Colonic mucosa (tissue), 4 donors: ENCODE results near the gene ADGRV1. TPM values are rescaled to one million over a fixed set of nuclear protein-coding genes. Genes with fewer than 3 reads are reported as not detected.

Source experiments
- DNase-seq: peaks from one replicate; pipeline ENCODE4 v3.0.0-alpha.2; 2020
- H3K27ac ChIP-seq: fragments of 200-600 bp; one replicate; pipeline ENCODE4 v1.8.0; 2021
- H3K27me3 ChIP-seq: fragments of 200-600 bp; one replicate; pipeline ENCODE4 v1.8.0; 2021
- H3K36me3 ChIP-seq: fragments of 200-600 bp; one replicate; pipeline ENCODE4 v1.8.0; 2021
- H3K4me1 ChIP-seq: fragments of 200-600 bp; one replicate; pipeline ENCODE4 v1.8.0; 2021; ENCODE audit warnings: mild to moderate bottlenecking
- H3K4me3 ChIP-seq: fragments of 200-600 bp; one replicate; pipeline ENCODE4 v1.8.0; 2021
- H3K9ac ChIP-seq, 2 donors: one replicate each; pipeline ENCODE4 v1.7.0; 2013; ENCODE audit warnings: control low read depth in 2 of 2, low read depth in 2 of 2, low read length in 2 of 2
- H3K9me3 ChIP-seq: fragments of 200-600 bp; one replicate; pipeline ENCODE4 v1.8.0; 2021
- CTCF ChIP-seq: fragments of 200-600 bp; IDR thresholded peaks from one replicate; pipeline ENCODE4 v1.8.0; 2022; ENCODE audit warnings: antibody characterized with exemption, mild to moderate bottlenecking
- intact Hi-C: fragments of 100-400 bp; cut with DNase I; formaldehyde crosslinking; loops from one replicate; pipeline ENCODE4 v1.14.1; 2022
- total RNA-seq, 2 donors: library from RNA; stranded (reverse); fragmentation: NEBNext Ultra II Directional in 1 of 2; extraction: Animal tissue kit (Norgen Biotek cat#: 25700) in 1 of 2; gene quantifications; one replicate each; pipeline ENCODE4 v1.2.1, GENCODE V29; 2021
- donor health status: healthy.
- donor health status: DM: no; HTN: no; CAD: no.
- donor health status: DM: no; HTN: no; CAD: no.

Gene ADGRV1
- total RNA-seq, 2 donors from 2014 or later, result 5.1 to 12.9 TPM

GRCh38 chr5:91101600-91102379 lies 543.2 kb downstream of the ADGRV1 start:
- no peak overlapping the region for H3K4me3 ChIP-seq
- no peak overlapping the region for H3K27ac ChIP-seq
- peaks cover 3% of the 10 kb centered on the region for H3K4me1 ChIP-seq
- no peaks in the 10 kb centered on the region for H3K9me3 ChIP-seq
- intact Hi-C loops, result loop anchor here (2.0 to 5.0 kb wide), 3 partner anchors 126 to 283 kb away; no protein-coding TSS in a partner anchor
- H3K36me3 ChIP-seq, result no peaks in the 10 kb centered on the region
- DNase-seq, result peak; percentile 80
- H3K9ac ChIP-seq, result no peak overlapping the region
- TF ChIP-seq CTCF, result peak; percentile 60
- no peaks in the 10 kb centered on the region for H3K27me3 ChIP-seq

GRCh38 chr5:91103353-91104061 lies 544.9 kb downstream of the ADGRV1 start:
- intact Hi-C loops, result loop anchor here (2.0 to 5.0 kb wide), 3 partner anchors 124 to 281 kb away; no protein-coding TSS in a partner anchor
- DNase-seq, result no peak

DNA sequence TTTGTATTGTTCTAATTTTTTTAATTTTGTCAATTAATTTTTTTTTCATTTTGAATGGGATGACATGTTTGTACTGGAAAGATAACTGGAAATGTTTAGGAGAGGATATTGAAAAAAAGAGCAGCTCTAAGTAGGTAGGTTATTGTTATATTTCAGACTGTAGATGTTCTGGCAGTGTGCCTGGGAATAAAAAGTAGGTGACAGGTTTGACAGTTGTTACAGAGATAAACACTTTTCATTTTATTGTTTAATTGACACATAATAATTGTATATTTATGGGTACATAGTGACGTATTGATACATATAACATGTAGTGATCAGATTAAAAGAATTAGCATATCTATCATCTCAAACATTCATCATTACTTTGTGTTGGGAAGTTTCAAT lies 545.5 kb downstream of the ADGRV1 start:
- no peak for DNase-seq
- H3K4me1 ChIP-seq, result peaks cover 3% of the 10 kb centered on the region
- H3K4me3 ChIP-seq, result no peak overlapping the region
- intact Hi-C loops, result loop anchor here (5.0 kb wide), 2 partner anchors 123 to 237 kb away; no protein-coding TSS in a partner anchor
- H3K9ac ChIP-seq, result no peak overlapping the region
- H3K9me3 ChIP-seq, result no peaks in the 10 kb centered on the region
- no peak for TF ChIP-seq CTCF
- H3K27me3 ChIP-seq, result no peaks in the 10 kb centered on the region
- H3K36me3 ChIP-seq, result no peaks in the 10 kb centered on the region
- H3K27ac ChIP-seq, result no peak overlapping the region

More at GRCh38 chr5:91103353-91104061, 544.9 kb downstream of the ADGRV1 start:
- Histone ChIP-seq H3K27me3 (no peaks in the 10 kb centered on the region), H3K4me1 (peaks cover 3% of the 10 kb centered on the region), H3K4me3 (no peak overlapping the region), H3K36me3 (no peaks in the 10 kb centered on the region), H3K9ac (no peak overlapping the region), H3K27ac (no peak overlapping the region), H3K9me3 (no peaks in the 10 kb centered on the region)
- no peak for TF ChIP-seq CTCF

DNA sequence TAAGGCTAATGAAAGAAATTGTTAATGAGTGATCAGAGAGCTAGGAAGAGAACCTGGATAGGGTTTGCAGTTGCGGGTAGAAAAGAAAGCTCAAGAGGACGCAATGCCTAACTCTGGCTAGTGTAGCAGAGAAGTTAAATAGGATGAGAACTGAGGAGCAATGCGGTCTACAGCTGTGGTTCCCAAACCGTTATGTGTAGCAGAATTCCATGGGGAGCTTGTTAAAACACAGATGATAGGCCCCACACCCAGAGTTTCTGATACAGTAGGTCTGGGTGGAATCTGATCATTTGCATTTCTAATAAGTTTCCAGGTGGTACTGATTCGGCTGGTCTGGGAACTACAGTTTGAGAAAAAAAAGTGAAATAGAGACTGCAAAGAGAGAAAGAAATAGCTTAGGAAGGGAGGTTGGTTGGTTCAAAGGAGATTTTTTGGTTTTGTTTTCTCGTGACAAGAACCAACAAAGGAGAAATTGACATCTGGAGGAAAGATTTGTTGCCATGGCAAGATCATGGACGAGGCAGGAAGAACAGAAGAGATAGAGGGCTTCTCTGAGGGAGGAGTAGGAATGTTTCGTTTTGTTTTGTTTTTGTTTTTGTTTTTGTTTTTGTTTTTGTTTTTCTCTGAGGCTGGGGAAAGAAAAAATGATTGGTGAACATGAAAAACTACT lies 548.4 kb downstream of the ADGRV1 start:
- no peaks in the 10 kb centered on the region for H3K36me3 ChIP-seq
- H3K4me3 ChIP-seq, result no peak overlapping the region
- no peak overlapping the region for H3K27ac ChIP-seq
- H3K9ac ChIP-seq, result no peak overlapping the region
- no peaks in the 10 kb centered on the region for H3K9me3 ChIP-seq
- H3K4me1 ChIP-seq, result peaks cover 3% of the 10 kb centered on the region
- TF ChIP-seq CTCF, result no peak
- intact Hi-C loops, result no loop called here
- DNase-seq, result no peak
- H3K27me3 ChIP-seq, result no peaks in the 10 kb centered on the region

DNA sequence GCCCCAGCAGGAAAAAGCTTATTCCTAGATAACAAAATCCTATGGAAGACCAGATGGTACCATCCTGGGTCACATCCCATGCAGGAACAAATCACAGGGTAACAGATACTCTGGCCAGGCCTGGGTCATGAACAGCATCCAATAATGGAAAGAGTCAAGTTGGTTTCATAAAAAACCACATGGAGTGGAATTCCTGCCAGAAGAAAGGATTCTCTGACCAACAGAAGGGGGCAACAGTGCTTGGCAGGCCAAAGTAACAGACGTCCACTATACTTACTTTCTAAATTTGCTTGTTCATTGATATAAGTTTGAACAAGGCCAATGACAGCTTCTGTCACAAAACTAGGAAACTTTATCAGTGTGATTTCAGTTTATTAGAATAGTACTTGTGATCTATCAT lies 551.0 kb downstream of the ADGRV1 start:
- no peak for TF ChIP-seq CTCF
- Histone ChIP-seq H3K36me3 (no peaks in the 10 kb centered on the region), H3K9me3 (no peaks in the 10 kb centered on the region), H3K27me3 (no peaks in the 10 kb centered on the region), H3K9ac (no peak overlapping the region), H3K4me1 (no peaks in the 10 kb centered on the region), H3K4me3 (no peak overlapping the region), H3K27ac (no peak overlapping the region)
- no peak for DNase-seq
- intact Hi-C loops, result no loop called here
